B cell (primary cell): ENCODE measurements around the gene CCDC187. TPM values are rescaled to one million over a fixed set of nuclear protein-coding genes. Genes with fewer than 3 reads are reported as not detected.

Experiments
- ATAC-seq: fragments of 200-7000 bp; cut with Tn5 transposase; one replicate; pipeline ENCODE4 v1.10.0; 2021; ENCODE audit warnings: low read depth, mild to moderate bottlenecking, moderate number of reproducible peaks, moderate library complexity
- CTCF ChIA-PET: fragments of 350-600 bp; sonication (Branson Sonifier 250); formaldehyde crosslinking; loops from one replicate; lab custom pipeline; 2021; ENCODE audit warnings: antibody characterized with exemption, inconsistent platforms; lab: Charles Lee
- POLR2A ChIA-PET: fragments of 350-600 bp; sonication (Branson Sonifier 250); formaldehyde crosslinking; loops from one replicate; lab custom pipeline; 2021; ENCODE audit warnings: antibody characterized with exemption; lab: Charles Lee
- DNase-seq: peaks from one replicate; pipeline ENCODE4 v3.0.0; 2013
- H2AFZ ChIP-seq: 2 replicates; pipeline ENCODE4 v1.6.1; 2012; ENCODE audit warnings: mild to moderate bottlenecking, low read depth, low read length; ENCODE audit not compliant: insufficient read depth, poor library complexity, severe bottlenecking
- H3K27ac ChIP-seq, 2 donors: 1 replicate in 1 of 2; 2 replicates in 1 of 2; pipeline ENCODE4 v1.5.1; 2012 to 2013; ENCODE audit warnings: low read length in 2 of 2, mild to moderate bottlenecking in 2 of 2, moderate library complexity in 1 of 2
- H3K27me3 ChIP-seq, 4 experiments: fragments of 200-600 bp in 1 of 4; sonication (generic) in 1 of 4; replicated peaks in 1 of 4; 1 replicate in 2 of 4; 2 replicates in 2 of 4; pipeline versions ENCODE4 v1.6.1 to v1.7.0; 2013 to 2016; ENCODE audit warnings: low read length in 3 of 4, mild to moderate bottlenecking in 2 of 4, mixed read lengths in 1 of 4, moderate library complexity in 1 of 4; ENCODE audit not compliant: insufficient read depth in 4 of 4, control insufficient read depth in 3 of 4; ENCODE audit errors: control extremely low read depth in 1 of 4
- H3K36me3 ChIP-seq, 2 experiments: replicated peaks in 1 of 2; 1 replicate in 1 of 2; 2 replicates in 1 of 2; pipeline versions ENCODE4 v1.6.1 to v1.7.1; 2013; ENCODE audit warnings: low read length in 1 of 2; ENCODE audit not compliant: insufficient read depth in 2 of 2, control insufficient read depth in 1 of 2; ENCODE audit errors: control extremely low read depth in 1 of 2, extremely low read depth in 1 of 2
- H3K4me1 ChIP-seq, 2 donors: fragments of 200-600 bp in 1 of 2; sonication (generic) in 1 of 2; 1 replicate in 1 of 2; 2 replicates in 1 of 2; pipeline versions ENCODE4 v1.5.1 to v1.6.1; 2013 to 2017; ENCODE audit warnings: low read length in 2 of 2; ENCODE audit not compliant: control insufficient read depth in 2 of 2, insufficient read depth in 2 of 2
- H3K4me2 ChIP-seq: replicated peaks from 2 replicates; pipeline ENCODE3; 2012; ENCODE audit warnings: mild to moderate bottlenecking, low read depth, low read length; ENCODE audit not compliant: poor library complexity, severe bottlenecking
- H3K4me3 ChIP-seq, 5 experiments: fragments of 200-600 bp in 1 of 5; sonication (generic) in 1 of 5; 1 replicate in 3 of 5; 2 replicates in 2 of 5; pipeline versions ENCODE4 v1.5.1 to v1.7.0; 2011 to 2016; ENCODE audit warnings: low read length in 4 of 5, mild to moderate bottlenecking in 4 of 5, low read depth in 2 of 5, control low read depth in 1 of 5, moderate library complexity in 1 of 5; ENCODE audit not compliant: insufficient read depth in 1 of 5; ENCODE audit errors: control extremely low read depth in 1 of 5, extremely low read depth in 1 of 5
- H3K79me2 ChIP-seq: fragments of 200-600 bp; sonication (generic); one replicate; pipeline ENCODE4 v1.6.0; 2016; ENCODE audit warnings: low read length; ENCODE audit not compliant: control insufficient read depth, insufficient read depth
- H3K9ac ChIP-seq: fragments of 200-600 bp; sonication (generic); 2 replicates; pipeline ENCODE4 v1.6.1; 2017; ENCODE audit warnings: mild to moderate bottlenecking, low read length, moderate library complexity
- H3K9me3 ChIP-seq, 3 donors: one replicate each; pipeline versions ENCODE4 v1.6.1 to v1.7.1; 2013; ENCODE audit warnings: low read length in 2 of 3; ENCODE audit not compliant: control insufficient read depth in 2 of 3, insufficient read depth in 1 of 3; ENCODE audit errors: control extremely low read depth in 1 of 3
- H4K20me1 ChIP-seq: 2 replicates; pipeline ENCODE4 v1.6.0; 2012; ENCODE audit warnings: mild to moderate bottlenecking, low read length; ENCODE audit not compliant: insufficient read depth, control insufficient read depth, poor library complexity, severe bottlenecking
- H3K27ac Mint-ChIP-seq: one replicate; pipeline ENCODE4 v1.8.0; 2021; ENCODE audit warnings: mixed read lengths
- H3K27me3 Mint-ChIP-seq: one replicate; pipeline ENCODE4 v1.8.0; 2021; ENCODE audit warnings: mixed read lengths
- H3K4me1 Mint-ChIP-seq: one replicate; pipeline ENCODE4 v1.8.0; 2021; ENCODE audit warnings: mixed read lengths
- H3K4me3 Mint-ChIP-seq: one replicate; pipeline ENCODE4 v1.8.0; 2021; ENCODE audit warnings: mixed read lengths
- H3K9me3 Mint-ChIP-seq: one replicate; pipeline ENCODE4 v1.8.0; 2022; ENCODE audit warnings: mixed read lengths; ENCODE audit not compliant: insufficient read depth
- CTCF ChIP-seq: fragments of 200-600 bp; IDR thresholded peaks from one replicate; pipeline ENCODE4 v1.8.0; 2022; ENCODE audit warnings: antibody characterized with exemption, mild to moderate bottlenecking
- EZH2 ChIP-seq: IDR thresholded peaks from 2 replicates; pipeline ENCODE4 v1.6.1; 2012; ENCODE audit warnings: borderline replicate concordance, low read depth, mild to moderate bottlenecking, moderate library complexity, low read length; ENCODE audit not compliant: insufficient read depth, poor library complexity, severe bottlenecking
- WGBS: methylation state at CpG from one replicate; pipeline ENCODE4 v1.1.5; 2013; ENCODE audit warnings: missing lambda C conversion rate; ENCODE audit not compliant: insufficient coverage; 5-methylcytosine and 5-hydroxymethylcytosine counted together
- intact Hi-C: fragments of 100-400 bp; cut with micrococcal nuclease; formaldehyde crosslinking; loops from one replicate; pipeline ENCODE4 v1.10.0; 2022
- polyA plus RNA-seq: library from polyadenylated mRNA; depleted of rRNA; stranded (reverse); fragments of >200 nt; gene quantifications from 2 replicates; pipeline ENCODE4 v1.2.3, GENCODE V29; 2012
- total RNA-seq, 2 donors: library from RNA; stranded (reverse); fragments of 120-200 nt in 1 of 2; gene quantifications; 1 replicate in 1 of 2; 2 replicates in 1 of 2; pipeline versions ENCODE4 v1.2.3 to v1.2.4, GENCODE V29; 2013 to 2022

CCDC187 gene
- total and polyA plus RNA-seq, 2 donors (not counting 1 experiment from before 2014, with no cell fraction given) = 1.5 to 7.6 TPM

- Mint-ChIP-seq H3K4me3 (no peak overlapping the region), H3K27me3 (peaks cover 17% of the 10 kb centered on the region), H3K9me3 (no peaks in the 10 kb centered on the region), H3K4me1 (peaks cover 21% of the 10 kb centered on the region), H3K27ac (no peak overlapping the region)
- WGBS = 21% methylated on average over 33 of the region's 33 CpGs
- Histone ChIP-seq H3K9me3 (peaks cover 0 to 50% (median 0%) of the 10 kb centered on the region in 3 donors), H3K4me2 (peak overlapping the region; percentile 22), H3K36me3 (peaks cover 0 to 11% of the 10 kb centered on the region in 2 experiments), H3K4me1 (peaks cover 22 to 23% of the 10 kb centered on the region in 2 donors), H3K4me3 (no peak overlapping the region), H3K27ac (no peak overlapping the region), H2AFZ (no peak overlapping the region), H3K27me3 (peaks cover 0 to 57% (median 36%) of the 10 kb centered on the region in 4 experiments), H3K9ac (no peak overlapping the region), H4K20me1 (peaks cover 53% of the 10 kb centered on the region), H3K79me2 (no peaks in the 10 kb centered on the region)
- intact Hi-C loops = no loop called here
- CTCF ChIA-PET = interaction anchor here (0.6 kb wide), 1 partner anchor 12 kb away, joined by 3 read pairs; no protein-coding TSS in a partner anchor
- TF ChIP-seq CTCF (no peak), EZH2 (no peak)
- DNase-seq = no peak
- ATAC-seq = no peak
- POLR2A ChIA-PET = interaction anchor here (1.2 kb wide), 1 partner anchor 22 kb away, joined by 3 read pairs; no protein-coding TSS in a partner anchor
Measured at GRCh38 chr9:136203408-136204144, 100.3 kb downstream of the CCDC187 start.
